Breast epithelium (tissue), 3 donors: ENCODE results near the gene CSNK1E.

Source experiments
- CTCF ChIP-seq, 3 donors: fragments of 450-650 bp; IDR thresholded peaks; one replicate each; pipeline ENCODE4 v1.5.1; 2016 to 2017; ENCODE audit warnings: antibody characterized with exemption in 3 of 3, mild to moderate bottlenecking in 3 of 3, moderate library complexity in 3 of 3
- POLR2A ChIP-seq: fragments of 450-650 bp; IDR thresholded peaks from one replicate; pipeline ENCODE4 v1.6.1; 2016; ENCODE audit warnings: antibody characterized with exemption, mild to moderate bottlenecking, moderate library complexity

- no peak for TF ChIP-seq CTCF (IDR thresholded peaks at IDR 0.05)
- TF ChIP-seq POLR2A = no peak
Observed at GRCh38 chr22:38345782-38346181, 28.5 kb upstream of the CSNK1E start.
